ENCODE results near the gene TARBP1. TPM values are rescaled to one million over a fixed set of nuclear protein-coding genes. Genes with fewer than 3 reads are reported as not detected.

The TARBP1 gene
- total and polyA plus RNA-seq, 12 donors: 4.6 to 49.9 (median 9.0) TPM

DNA sequence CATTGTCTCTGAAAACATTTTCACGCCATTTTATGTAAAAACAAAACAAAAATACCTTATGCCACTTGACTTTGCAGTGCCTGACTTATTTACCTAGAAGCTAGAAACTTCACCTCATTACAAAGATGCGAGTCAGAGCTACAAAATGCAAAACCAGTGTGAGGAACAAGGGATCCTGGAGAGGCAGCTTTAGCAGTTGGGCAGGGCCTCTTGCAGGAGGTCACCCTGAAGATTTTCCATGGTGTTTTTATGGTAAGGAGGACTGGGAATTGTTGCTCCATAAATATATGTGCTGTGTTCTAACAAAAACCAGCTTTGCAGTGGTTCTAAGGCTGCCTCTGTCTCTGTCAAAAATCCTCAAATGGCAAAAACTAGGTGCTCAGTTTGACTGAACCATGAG lies 36.4 kb upstream of the TARBP1 start:
- no peak for ATAC-seq
- Histone ChIP-seq H3K27ac (peak overlapping the region in 9 of 10 donors; percentile 2 to 70 (median 31)), H3K27me3 (no peaks in the 10 kb centered on the region), H3K36me3 (no peaks in the 10 kb centered on the region), H3K4me3 (no peak overlapping the region), H3K9me3 (no peaks in the 10 kb centered on the region), H3K4me1 (peaks cover 5 to 65% (median 30%) of the 10 kb centered on the region in 9 donors)
- WGBS, 2 donors: 79 to 81% methylated on average over 2 of the region's 2 CpGs
- TF ChIP-seq, protein P1, sequence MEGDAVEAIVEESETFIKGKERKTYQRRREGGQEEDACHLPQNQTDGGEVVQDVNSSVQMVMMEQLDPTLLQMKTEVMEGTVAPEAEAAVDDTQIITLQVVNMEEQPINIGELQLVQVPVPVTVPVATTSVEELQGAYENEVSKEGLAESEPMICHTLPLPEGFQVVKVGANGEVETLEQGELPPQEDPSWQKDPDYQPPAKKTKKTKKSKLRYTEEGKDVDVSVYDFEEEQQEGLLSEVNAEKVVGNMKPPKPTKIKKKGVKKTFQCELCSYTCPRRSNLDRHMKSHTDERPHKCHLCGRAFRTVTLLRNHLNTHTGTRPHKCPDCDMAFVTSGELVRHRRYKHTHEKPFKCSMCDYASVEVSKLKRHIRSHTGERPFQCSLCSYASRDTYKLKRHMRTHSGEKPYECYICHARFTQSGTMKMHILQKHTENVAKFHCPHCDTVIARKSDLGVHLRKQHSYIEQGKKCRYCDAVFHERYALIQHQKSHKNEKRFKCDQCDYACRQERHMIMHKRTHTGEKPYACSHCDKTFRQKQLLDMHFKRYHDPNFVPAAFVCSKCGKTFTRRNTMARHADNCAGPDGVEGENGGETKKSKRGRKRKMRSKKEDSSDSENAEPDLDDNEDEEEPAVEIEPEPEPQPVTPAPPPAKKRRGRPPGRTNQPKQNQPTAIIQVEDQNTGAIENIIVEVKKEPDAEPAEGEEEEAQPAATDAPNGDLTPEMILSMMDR (IDR thresholded peaks at IDR 0.05): no peak
- intact Hi-C loops (cut with DNase I): no loop called here
- DNase-seq: no peak

- TF ChIP-seq, protein P1 (IDR thresholded peaks at IDR 0.05): no peak
- peak overlapping the region in 1 of 10 donors; percentile 31 for H3K27ac ChIP-seq
- no peak for DNase-seq
- peak overlapping the region in 1 of 10 donors; percentile 27 for H3K4me3 ChIP-seq
- peak in 4 of 8 donors; percentile 47 to 65 (median 54) for ATAC-seq
- peaks cover 0 to 45% (median 14%) of the 10 kb centered on the region in 9 donors for H3K4me1 ChIP-seq
- H3K9me3 ChIP-seq: no peaks in the 10 kb centered on the region
- 47 to 50% methylated on average over 5 of the region's 5 CpGs for WGBS, 2 donors
- intact Hi-C loops (cut with DNase I): loop anchor here in 1 of 10 donors (5.0 kb wide), 1 partner anchor 90 kb away; no protein-coding TSS in a partner anchor
- no peaks in the 10 kb centered on the region for H3K27me3 ChIP-seq
- H3K36me3 ChIP-seq: no peaks in the 10 kb centered on the region
Observed at GRCh38 chr1:234512451-234512861, 33.5 kb upstream of the TARBP1 start.

GRCh38 chr1:234509457-234510328 lies 30.7 kb upstream of the TARBP1 start:
- TF ChIP-seq, protein P1 (IDR thresholded peaks at IDR 0.05): no peak
- no peaks in the 10 kb centered on the region for H3K36me3 ChIP-seq
- peak overlapping the region in 1 of 10 donors; percentile 2 for H3K27ac ChIP-seq
- no peak overlapping the region for H3K4me3 ChIP-seq
- DNase-seq: no peak
- intact Hi-C loops (cut with DNase I): loop anchor here in 2 of 10 donors (5.0 to 10.0 kb wide), 3 partner anchors 85 to 215 kb away; no protein-coding TSS in a partner anchor
- no peaks in the 10 kb centered on the region for H3K9me3 ChIP-seq
- H3K27me3 ChIP-seq: no peaks in the 10 kb centered on the region
- peaks cover 0 to 19% (median 0%) of the 10 kb centered on the region in 9 donors for H3K4me1 ChIP-seq
- 63 to 68% methylated on average over 9 of the region's 9 CpGs for WGBS, 2 donors
- ATAC-seq: peak in 1 of 8 donors; percentile 15

DNA sequence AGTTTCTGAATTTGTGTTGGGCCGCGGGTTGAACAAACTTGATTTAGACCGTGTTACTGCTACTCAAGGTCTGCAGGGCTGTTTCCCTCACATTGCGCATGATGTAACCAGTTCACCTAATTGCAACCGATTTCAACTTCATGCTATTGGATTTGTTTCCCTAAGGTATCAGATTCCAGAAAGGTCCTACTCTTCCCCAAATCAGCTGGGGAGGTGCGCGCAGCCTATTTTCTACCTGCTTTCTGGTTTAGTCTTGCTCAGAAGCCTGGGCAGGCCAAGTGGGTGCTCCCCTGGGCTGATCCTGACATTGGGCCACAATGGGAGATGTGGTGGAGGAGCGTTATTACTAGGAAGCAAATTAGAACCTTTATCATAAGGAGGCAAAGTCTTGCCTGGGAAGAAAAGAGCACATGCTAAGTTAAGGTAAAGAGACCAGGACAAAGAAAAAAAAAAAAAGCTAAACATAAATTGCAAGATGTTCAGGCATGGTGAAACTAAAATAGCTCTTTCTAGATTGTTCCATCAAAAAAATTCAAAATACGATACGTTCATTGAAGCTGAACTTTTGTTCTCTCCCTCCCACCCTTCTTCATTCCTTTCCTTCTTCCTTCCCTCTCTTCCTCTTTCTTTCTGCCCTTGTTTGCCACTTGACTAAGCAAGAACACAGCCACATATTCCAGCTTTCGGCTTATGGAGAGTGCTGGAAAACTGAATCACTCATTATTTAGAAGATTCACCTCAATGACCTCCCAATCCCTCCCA lies 28.8 kb upstream of the TARBP1 start:
- peaks cover 0 to 16% (median 6%) of the 10 kb centered on the region in 9 donors for H3K4me1 ChIP-seq
- 96 to 97% methylated on average over 11 of the region's 11 CpGs for WGBS, 2 donors
- no peak overlapping the region for H3K4me3 ChIP-seq
- intact Hi-C loops (cut with DNase I): loop anchor here in 1 of 10 donors (10.0 kb wide), 2 partner anchors 87 to 217 kb away; no protein-coding TSS in a partner anchor
- no peak overlapping the region for H3K27ac ChIP-seq
- no peaks in the 10 kb centered on the region for H3K36me3 ChIP-seq
- no peak for ATAC-seq
- no peak for DNase-seq
- H3K9me3 ChIP-seq: no peaks in the 10 kb centered on the region
- TF ChIP-seq, protein P1 (IDR thresholded peaks at IDR 0.05): no peak
- H3K27me3 ChIP-seq: no peaks in the 10 kb centered on the region

Measured in heart right ventricle (tissue), 16 donors.